SU-DHL-6 (cell line): ENCODE data around the gene DRAXIN.

Experiments used
- H2AFZ ChIP-seq: fragments of 200-600 bp; sonication (generic); 2 replicates; pipeline ENCODE4 v1.6.1; 2014; ENCODE audit warnings: low read depth, mild to moderate bottlenecking, moderate library complexity, mixed read lengths, antibody characterized with exemption, low read length; ENCODE audit not compliant: severe bottlenecking
- H3F3A ChIP-seq: fragments of 200-600 bp; shearing (Covaris generic); 2 replicates; pipeline ENCODE4 v1.6.0; 2016; ENCODE audit warnings: antibody characterized with exemption, mild to moderate bottlenecking; ENCODE audit not compliant: insufficient read depth
- H3K27ac ChIP-seq: fragments of 200-600 bp; sonication (generic); 2 replicates; pipeline ENCODE4 v1.5.1; 2016; ENCODE audit warnings: low read depth, mild to moderate bottlenecking, low read length, moderate library complexity, mixed read lengths
- H3K27me3 ChIP-seq: fragments of 200-600 bp; sonication (generic), shearing (Covaris generic); 2 replicates; pipeline ENCODE4 v1.6.0; 2014; ENCODE audit warnings: mild to moderate bottlenecking, low read length
- H3K36me3 ChIP-seq: fragments of 200-600 bp; sonication (generic); 2 replicates; pipeline ENCODE4 v1.6.1; 2014; ENCODE audit warnings: mild to moderate bottlenecking, low read length, mixed read lengths
- H3K4me2 ChIP-seq: fragments of 300-600, 200-600 bp; shearing (Covaris generic), sonication (generic); 2 replicates; pipeline ENCODE4 v1.6.0; 2014; ENCODE audit warnings: low read length, low read depth, mild to moderate bottlenecking; ENCODE audit not compliant: poor library complexity, severe bottlenecking
- H3K4me3 ChIP-seq: fragments of 200-600 bp; sonication (generic); 2 replicates; pipeline ENCODE4 v1.5.1; 2014; ENCODE audit warnings: antibody characterized with exemption, low read length, mild to moderate bottlenecking, mixed read lengths; ENCODE audit not compliant: insufficient read depth, poor library complexity, severe bottlenecking
- H3K79me2 ChIP-seq: fragments of 200-600 bp; sonication (generic); 2 replicates; pipeline ENCODE4 v1.6.1; 2014; ENCODE audit warnings: mild to moderate bottlenecking, low read length, moderate library complexity; ENCODE audit not compliant: insufficient read depth
- H3K9ac ChIP-seq: fragments of 200-600 bp; sonication (generic); 2 replicates; pipeline ENCODE4 v1.7.0; 2014; ENCODE audit warnings: mild to moderate bottlenecking, low read length
- H3K9me2 ChIP-seq: fragments of 200-600 bp; sonication (generic); replicated peaks from 2 replicates; pipeline ENCODE4 v1.6.1; 2014; ENCODE audit warnings: low read length; ENCODE audit not compliant: insufficient read depth
- H3K9me3 ChIP-seq: fragments of 200-600 bp; sonication (generic); 2 replicates; pipeline ENCODE4 v1.6.1; 2014; ENCODE audit warnings: low read length, mixed read lengths; ENCODE audit not compliant: insufficient read depth
- H4K20me1 ChIP-seq: fragments of 200-600 bp; sonication (generic); 2 replicates; pipeline ENCODE4 v1.6.1; 2014; ENCODE audit warnings: low read depth, mild to moderate bottlenecking, antibody characterized with exemption, low read length, moderate library complexity, mixed read lengths
- EZH2phosphoT487 ChIP-seq: fragments of 200-600 bp; sonication (generic), shearing (Covaris generic); conservative IDR thresholded peaks from 2 replicates; pipeline ENCODE4 v1.6.1; 2018; ENCODE audit warnings: mild to moderate bottlenecking, antibody characterized with exemption, low read length, moderate library complexity, mixed read lengths
- TF ChIP-seq, protein P1 (sequence below): fragments of 200-600 bp; sonication (generic); IDR thresholded peaks from one replicate; pipeline ENCODE4 v1.5.1; 2017; ENCODE audit warnings: antibody characterized with exemption, mild to moderate bottlenecking, low read length, moderate library complexity; ENCODE audit not compliant: insufficient read depth, poor library complexity, severe bottlenecking

DRAXIN gene

GRCh38 chr1:11751087-11751486 lies 59.6 kb downstream of the DRAXIN start:
- no peaks in the 10 kb centered on the region for H3K9me2 ChIP-seq
- H2AFZ ChIP-seq = no peak overlapping the region
- H3K79me2 ChIP-seq = no peaks in the 10 kb centered on the region
- H3K27me3 ChIP-seq = no peaks in the 10 kb centered on the region
- no peaks in the 10 kb centered on the region for H3K36me3 ChIP-seq
- no peak overlapping the region for H3K27ac ChIP-seq
- no peak overlapping the region for H3K4me3 ChIP-seq
- H4K20me1 ChIP-seq = no peaks in the 10 kb centered on the region
- no peak overlapping the region for H3K9ac ChIP-seq
- no peak overlapping the region for H3K4me2 ChIP-seq
- no peaks in the 10 kb centered on the region for H3K9me3 ChIP-seq
- no peaks in the 10 kb centered on the region for H3F3A ChIP-seq
- TF ChIP-seq, protein P1, sequence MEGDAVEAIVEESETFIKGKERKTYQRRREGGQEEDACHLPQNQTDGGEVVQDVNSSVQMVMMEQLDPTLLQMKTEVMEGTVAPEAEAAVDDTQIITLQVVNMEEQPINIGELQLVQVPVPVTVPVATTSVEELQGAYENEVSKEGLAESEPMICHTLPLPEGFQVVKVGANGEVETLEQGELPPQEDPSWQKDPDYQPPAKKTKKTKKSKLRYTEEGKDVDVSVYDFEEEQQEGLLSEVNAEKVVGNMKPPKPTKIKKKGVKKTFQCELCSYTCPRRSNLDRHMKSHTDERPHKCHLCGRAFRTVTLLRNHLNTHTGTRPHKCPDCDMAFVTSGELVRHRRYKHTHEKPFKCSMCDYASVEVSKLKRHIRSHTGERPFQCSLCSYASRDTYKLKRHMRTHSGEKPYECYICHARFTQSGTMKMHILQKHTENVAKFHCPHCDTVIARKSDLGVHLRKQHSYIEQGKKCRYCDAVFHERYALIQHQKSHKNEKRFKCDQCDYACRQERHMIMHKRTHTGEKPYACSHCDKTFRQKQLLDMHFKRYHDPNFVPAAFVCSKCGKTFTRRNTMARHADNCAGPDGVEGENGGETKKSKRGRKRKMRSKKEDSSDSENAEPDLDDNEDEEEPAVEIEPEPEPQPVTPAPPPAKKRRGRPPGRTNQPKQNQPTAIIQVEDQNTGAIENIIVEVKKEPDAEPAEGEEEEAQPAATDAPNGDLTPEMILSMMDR = no peak
- no peak for TF ChIP-seq EZH2phosphoT487

DNA sequence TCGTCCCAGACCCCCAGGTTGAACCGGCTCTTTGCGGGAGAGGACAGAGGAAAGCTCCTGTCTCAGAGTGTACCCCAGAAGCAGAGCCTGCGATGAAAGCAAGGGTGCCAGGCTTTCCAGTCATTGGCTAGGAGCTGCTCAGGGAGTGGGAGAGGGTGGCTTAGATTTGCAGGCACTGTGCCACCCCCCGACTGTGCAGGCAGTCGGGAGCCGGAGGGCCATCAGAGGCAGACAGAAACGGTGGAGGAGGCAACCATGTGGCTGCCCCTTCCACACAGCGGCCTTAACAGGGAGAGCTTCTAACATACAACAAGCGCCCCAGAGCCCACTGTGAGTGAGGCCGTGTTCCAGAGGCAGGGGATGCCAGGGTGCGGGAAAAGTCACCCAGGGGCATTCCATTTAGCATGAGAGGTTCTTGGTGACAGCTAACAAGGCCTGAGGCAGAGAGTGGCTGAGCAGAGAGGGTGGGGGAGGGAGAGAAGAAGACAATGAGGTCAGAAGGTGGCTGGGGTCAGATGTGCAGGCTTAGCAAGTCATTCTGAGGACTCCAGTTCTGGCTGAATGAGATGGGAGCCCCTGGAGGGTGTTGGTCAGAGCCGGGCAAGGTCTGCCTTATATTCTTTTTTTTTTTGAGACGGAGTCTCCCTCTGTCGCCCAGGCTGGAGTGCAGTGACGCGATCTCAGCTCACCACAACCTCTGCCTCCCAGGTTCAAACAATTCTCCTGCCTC lies 61.0 kb downstream of the DRAXIN start:
- no peak overlapping the region for H3K9ac ChIP-seq
- no peak overlapping the region for H3K4me2 ChIP-seq
- H2AFZ ChIP-seq = no peak overlapping the region
- H3K36me3 ChIP-seq = no peaks in the 10 kb centered on the region
- H3K27ac ChIP-seq = no peak overlapping the region
- H3K4me3 ChIP-seq = no peak overlapping the region
- no peaks in the 10 kb centered on the region for H3K79me2 ChIP-seq
- no peaks in the 10 kb centered on the region for H3F3A ChIP-seq
- no peaks in the 10 kb centered on the region for H3K27me3 ChIP-seq
- TF ChIP-seq, protein P1 = no peak
- no peak for TF ChIP-seq EZH2phosphoT487
- no peaks in the 10 kb centered on the region for H4K20me1 ChIP-seq
- H3K9me3 ChIP-seq = no peaks in the 10 kb centered on the region
- no peaks in the 10 kb centered on the region for H3K9me2 ChIP-seq

DNA sequence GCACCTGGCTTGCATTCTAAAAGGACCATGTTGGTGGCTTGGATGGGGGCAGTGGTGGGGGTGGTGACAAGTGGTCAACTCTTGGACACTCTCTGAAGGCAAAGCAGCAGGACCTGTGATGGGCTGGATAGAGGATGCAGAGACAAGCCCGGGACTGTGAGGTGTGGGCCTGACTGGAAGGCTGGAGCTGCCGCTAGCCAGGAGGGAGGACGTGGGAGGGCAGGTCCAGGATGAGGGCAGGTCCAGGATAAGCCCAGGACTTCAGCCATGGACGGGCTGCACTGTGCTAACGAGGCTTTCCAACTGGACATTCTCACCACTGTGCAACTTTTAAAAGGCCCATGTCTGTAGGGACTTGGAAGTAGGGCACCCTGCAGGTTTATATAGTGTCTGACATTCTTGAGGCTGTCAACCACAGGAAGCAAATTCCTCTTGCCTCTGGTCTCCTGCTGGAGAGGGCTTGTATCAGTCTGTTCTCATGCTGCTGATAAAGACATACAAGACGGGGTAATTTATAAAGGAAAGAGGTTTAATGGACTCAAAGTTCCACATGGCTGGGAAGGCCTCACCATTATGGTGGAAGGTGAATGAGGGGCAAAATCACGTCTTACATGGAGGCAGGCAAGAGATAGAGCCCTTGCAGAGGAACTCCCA lies 62.2 kb downstream of the DRAXIN start:
- no peaks in the 10 kb centered on the region for H3K79me2 ChIP-seq
- no peaks in the 10 kb centered on the region for H3K9me3 ChIP-seq
- no peaks in the 10 kb centered on the region for H3K36me3 ChIP-seq
- H4K20me1 ChIP-seq = no peaks in the 10 kb centered on the region
- no peak overlapping the region for H3K9ac ChIP-seq
- H3K4me2 ChIP-seq = no peak overlapping the region
- H3K9me2 ChIP-seq = no peaks in the 10 kb centered on the region
- H3F3A ChIP-seq = no peaks in the 10 kb centered on the region
- H2AFZ ChIP-seq = no peak overlapping the region
- TF ChIP-seq EZH2phosphoT487 = no peak
- TF ChIP-seq, protein P1 = no peak
- no peaks in the 10 kb centered on the region for H3K27me3 ChIP-seq
- no peak overlapping the region for H3K4me3 ChIP-seq
- H3K27ac ChIP-seq = no peak overlapping the region
